Measurements from ENCODE around the gene GUCY1A1.

DNA sequence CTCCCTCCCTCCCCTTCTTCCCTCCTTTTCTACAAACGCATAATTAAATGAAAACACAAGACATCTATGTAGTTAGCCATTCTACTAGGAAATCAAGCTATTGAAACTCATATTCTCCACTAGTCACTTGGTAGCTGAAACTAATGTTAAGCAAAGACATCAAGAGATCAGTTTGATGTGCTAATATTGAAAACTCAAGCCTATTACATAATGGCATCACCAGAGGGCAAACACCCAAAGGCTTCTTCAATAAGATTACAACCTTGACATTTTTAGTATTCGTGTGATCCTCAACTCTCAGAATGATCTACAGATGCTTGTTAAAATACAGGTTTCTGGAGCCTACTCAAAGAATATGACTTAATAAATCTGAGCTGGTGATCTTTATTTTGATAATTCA is 6.2 kb upstream of the GUCY1A1 start:
- no peak for TF ChIP-seq POLR2A (IDR thresholded peaks at IDR 0.05)
- TF ChIP-seq, protein P1, sequence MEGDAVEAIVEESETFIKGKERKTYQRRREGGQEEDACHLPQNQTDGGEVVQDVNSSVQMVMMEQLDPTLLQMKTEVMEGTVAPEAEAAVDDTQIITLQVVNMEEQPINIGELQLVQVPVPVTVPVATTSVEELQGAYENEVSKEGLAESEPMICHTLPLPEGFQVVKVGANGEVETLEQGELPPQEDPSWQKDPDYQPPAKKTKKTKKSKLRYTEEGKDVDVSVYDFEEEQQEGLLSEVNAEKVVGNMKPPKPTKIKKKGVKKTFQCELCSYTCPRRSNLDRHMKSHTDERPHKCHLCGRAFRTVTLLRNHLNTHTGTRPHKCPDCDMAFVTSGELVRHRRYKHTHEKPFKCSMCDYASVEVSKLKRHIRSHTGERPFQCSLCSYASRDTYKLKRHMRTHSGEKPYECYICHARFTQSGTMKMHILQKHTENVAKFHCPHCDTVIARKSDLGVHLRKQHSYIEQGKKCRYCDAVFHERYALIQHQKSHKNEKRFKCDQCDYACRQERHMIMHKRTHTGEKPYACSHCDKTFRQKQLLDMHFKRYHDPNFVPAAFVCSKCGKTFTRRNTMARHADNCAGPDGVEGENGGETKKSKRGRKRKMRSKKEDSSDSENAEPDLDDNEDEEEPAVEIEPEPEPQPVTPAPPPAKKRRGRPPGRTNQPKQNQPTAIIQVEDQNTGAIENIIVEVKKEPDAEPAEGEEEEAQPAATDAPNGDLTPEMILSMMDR (IDR thresholded peaks at IDR 0.05): no peak

Measured in right lobe of liver (tissue), 4 donors.